ENCODE results near the gene DNAAF5.

The DNAAF5 gene

GRCh38 chr7:770741-771166, 44.3 kb downstream of the DNAAF5 start:
- DNase-seq, result no peak

- DNase-seq, result no peak
Measured at GRCh38 chr7:771234-772004, 44.9 kb downstream of the DNAAF5 start.

GRCh38 chr7:772005-772294, 45.5 kb downstream of the DNAAF5 start:
- DNase-seq, result no peak

GRCh38 chr7:772392-772791, 45.9 kb downstream of the DNAAF5 start:
- no peak for DNase-seq

- no peak for DNase-seq
Measured at GRCh38 chr7:772861-773621, 46.5 kb downstream of the DNAAF5 start.

GRCh38 chr7:773622-773915, 47.1 kb downstream of the DNAAF5 start:
- no peak for DNase-seq

GRCh38 chr7:774161-775109, 47.9 kb downstream of the DNAAF5 start:
- DNase-seq, result peak; percentile 83

- DNase-seq, result no peak
Measured at GRCh38 chr7:776381-776780, 49.9 kb downstream of the DNAAF5 start.

GRCh38 chr7:776992-777727, 50.7 kb downstream of the DNAAF5 start:
- DNase-seq, result no peak

- DNase-seq, result no peak
Measured at GRCh38 chr7:777728-778078, 51.2 kb downstream of the DNAAF5 start.

GRCh38 chr7:778271-778967, 51.9 kb downstream of the DNAAF5 start:
- DNase-seq, result no peak

- no peak for DNase-seq
Measured at GRCh38 chr7:778968-779451, 52.5 kb downstream of the DNAAF5 start.

GRCh38 chr7:779480-779879, 53.0 kb downstream of the DNAAF5 start:
- no peak for DNase-seq

GRCh38 chr7:780081-780480, 53.6 kb downstream of the DNAAF5 start:
- no peak for DNase-seq

GRCh38 chr7:780516-780915, 54.0 kb downstream of the DNAAF5 start:
- no peak for DNase-seq

GRCh38 chr7:781186-781849, 54.8 kb downstream of the DNAAF5 start:
- DNase-seq, result no peak

- DNase-seq, result no peak
Measured at GRCh38 chr7:781936-782529, 55.5 kb downstream of the DNAAF5 start.

GRCh38 chr7:782718-783449, 56.4 kb downstream of the DNAAF5 start:
- DNase-seq, result no peak

- no peak for DNase-seq
Measured at GRCh38 chr7:783556-784490, 57.3 kb downstream of the DNAAF5 start.

All from retina (tissue), 1 donor.